Daoy (cell line): ENCODE data around the gene TTC23. TPM values are rescaled to one million over a fixed set of nuclear protein-coding genes. Genes with fewer than 3 reads are reported as not detected.
"Not testable (repeated sequence)": the region's sequence is repeated elsewhere in the genome, so short reads cannot be mapped to it uniquely, and the experiment has no call there.

Source experiments
- DNase-seq: peaks from one replicate; pipeline ENCODE4 v3.0.0-alpha.2; 2015; ENCODE audit warnings: low read depth
- total RNA-seq: library from RNA; depleted of rRNA; stranded (reverse); fragments of >200 nt; shearing (Covaris generic); gene quantifications from 2 replicates; pipeline ENCODE4 v1.2.3, GENCODE V29; 2014

TTC23 gene
- total RNA-seq, 1 experiment from 2014 or later, result 14.2 TPM

DNA sequence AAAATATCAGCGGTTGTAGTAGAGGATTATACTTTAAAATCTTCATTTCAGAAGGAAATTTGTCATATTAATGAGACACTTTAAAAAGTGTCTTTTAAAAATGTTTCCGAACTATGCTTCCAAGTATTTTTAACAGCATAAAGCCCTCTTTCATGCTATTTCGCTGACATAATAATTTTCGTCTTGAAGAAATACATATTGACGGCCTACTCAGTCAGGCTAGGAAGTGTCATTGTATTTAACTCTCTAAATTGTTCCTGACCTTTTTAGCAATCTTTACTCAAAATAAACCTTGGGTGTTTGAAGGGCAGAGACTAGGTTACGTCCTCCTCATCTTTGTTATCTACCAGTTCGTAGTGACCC lies 1.1 kb upstream of the TTC23 start:
- no peak for DNase-seq

DNA sequence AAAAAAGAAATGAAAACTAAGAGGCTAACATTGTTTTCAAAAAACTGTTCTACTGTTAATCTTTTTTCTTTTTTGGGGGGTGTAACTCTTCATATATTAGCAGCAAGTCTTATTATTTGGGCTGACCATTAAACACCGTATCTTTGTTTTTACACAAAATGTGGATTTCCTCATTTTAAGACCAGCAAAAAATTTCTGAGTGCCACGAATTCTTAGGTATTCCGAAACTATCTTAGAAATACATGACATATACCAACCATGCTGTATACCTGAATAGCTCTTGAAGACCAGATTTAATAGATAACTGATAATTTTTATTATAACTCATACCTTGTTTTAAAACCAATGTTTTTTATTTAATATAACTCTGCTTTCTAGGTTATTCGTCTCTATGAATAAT lies 620 bp upstream of the TTC23 start:
- DNase-seq, result no peak

DNA sequence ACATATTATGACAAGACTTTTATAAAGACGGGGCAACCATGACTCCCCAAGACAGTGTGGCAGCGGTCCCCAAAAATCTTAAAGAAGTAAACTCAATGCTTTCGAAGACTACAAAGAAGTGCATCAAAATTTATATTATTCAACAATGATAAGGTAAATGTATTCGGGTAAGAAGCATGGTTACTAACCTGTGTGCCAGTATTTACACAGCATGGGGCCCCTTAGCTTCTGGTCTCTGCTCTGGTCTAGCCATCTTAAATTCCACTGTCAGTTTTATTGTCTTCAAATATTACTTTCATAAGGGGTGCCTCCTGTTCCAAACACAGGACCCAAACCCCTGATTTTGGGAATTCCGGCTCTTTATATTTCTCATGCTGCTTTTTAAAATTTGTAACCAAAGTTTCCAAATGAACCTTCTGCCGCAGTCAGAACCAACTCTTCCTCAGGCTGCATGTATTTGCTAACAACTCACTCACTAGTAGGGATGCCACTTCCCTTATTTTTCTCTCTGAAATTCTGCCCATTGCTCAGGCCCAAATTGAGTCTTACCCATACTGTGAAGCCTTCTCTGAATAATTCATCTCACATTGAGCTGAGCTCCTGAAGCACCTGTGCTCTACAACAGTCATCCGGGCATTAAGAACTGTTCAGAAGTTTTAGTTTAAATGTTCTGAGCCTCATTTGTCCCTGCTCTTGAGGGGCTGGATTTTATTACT lies 1.2 kb downstream of the TTC23 start:
- DNase-seq, result no peak

DNA sequence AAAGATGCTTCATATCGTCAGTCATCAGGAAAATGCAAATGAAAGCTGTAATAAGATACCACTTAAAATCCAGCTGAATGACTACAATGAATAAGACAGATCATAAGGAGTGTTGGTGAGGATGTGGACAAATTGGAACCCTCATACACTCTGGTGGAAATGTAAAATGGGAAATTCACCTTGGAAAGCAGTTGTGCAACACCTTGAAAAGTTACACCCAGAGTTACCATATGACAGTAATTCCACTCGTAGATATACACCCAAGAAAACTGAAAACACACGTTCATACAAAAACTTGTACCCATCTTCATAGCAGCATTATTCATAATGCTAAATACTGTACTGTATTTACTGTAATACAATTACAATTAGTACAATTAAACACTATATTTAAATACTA lies 2.3 kb downstream of the TTC23 start:
- DNase-seq, result no peak

DNA sequence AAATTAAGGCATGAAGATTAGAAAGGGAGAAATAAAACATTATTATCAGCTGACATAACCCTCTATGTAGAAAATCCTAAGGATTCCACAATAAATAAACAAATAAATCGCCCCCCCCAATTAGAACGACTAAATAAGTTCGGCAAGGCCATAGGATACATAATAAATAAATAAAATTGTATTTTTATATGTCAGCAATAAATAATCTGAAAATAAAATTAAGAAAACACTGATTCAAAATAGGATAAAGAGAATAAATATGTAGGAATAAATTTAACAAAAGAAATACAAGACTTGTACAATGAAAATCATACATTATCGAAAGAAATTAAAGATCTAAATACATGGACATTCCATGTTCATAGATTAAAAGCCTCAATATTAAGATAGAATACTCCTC lies 5.1 kb downstream of the TTC23 start:
- DNase-seq, result no peak

DNA sequence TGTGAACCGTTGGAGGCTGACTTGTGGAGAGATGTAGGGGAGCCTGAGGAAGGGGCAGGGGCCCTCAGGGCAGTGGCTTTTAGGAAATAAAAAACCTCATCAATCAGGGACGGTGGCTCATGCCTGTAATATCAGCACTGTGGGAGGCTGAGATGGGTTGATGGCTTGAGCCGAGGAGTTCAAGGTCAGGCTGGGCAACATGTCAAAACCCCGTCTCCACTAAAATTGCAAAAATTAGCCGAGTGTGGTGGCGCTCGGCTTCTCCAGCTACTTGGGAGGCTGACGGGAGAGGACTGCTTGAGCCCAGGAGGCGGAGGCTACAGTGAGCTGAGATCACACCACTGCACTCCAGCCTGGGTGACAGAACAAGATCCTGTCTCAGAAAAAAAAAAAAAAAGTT lies 7.6 kb downstream of the TTC23 start:
- no peak for DNase-seq

DNA sequence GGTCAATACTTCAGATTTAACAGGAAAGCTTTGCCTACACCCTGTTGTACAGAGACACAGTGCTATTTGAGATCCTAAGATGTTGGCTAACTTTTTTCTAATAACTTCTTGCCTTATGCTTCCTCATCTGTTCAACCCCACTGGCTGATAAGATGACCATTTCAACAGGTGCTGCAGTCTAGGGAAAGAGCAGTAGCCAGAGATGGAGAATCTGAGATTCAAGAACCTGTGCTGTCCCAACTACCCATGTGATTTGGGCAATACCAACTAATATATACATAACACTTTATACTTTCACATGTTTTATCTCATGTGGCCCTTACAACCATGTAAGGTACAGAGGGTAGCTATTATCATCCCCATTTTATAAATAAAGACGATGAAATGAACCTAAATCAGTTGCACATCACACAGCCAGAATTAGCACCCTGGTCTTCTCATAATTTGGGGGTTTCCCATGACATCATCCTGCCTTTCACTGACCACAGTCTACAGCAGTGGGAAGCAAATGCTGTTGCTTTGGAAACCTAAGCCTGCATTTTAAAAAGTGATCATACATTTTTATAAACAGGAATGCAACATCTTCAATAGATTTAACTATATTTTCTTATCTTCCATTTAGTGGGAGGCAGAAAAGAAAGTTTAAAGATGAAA lies 9.7 kb downstream of the TTC23 start:
- peak; percentile 54 for DNase-seq

DNA sequence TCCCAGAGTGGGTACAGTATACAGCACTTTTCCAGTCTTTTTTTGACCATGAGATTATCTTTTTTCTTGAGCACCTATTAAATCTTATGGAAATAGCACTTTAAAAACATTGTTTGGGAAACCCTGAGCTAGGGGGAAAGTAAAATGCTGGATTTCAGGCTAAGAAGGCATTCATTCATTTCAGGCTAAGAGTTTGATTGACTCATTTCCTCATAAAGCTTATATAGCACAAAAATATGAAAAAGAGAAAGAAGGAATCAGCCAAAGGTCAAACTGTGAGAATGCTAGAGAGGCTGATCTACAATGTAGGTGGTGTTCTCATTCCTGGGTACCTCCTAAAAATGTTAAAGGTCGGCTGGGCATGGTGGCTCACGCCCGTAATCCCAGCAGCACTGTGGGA lies 10.5 kb downstream of the TTC23 start:
- no peak for DNase-seq

DNA sequence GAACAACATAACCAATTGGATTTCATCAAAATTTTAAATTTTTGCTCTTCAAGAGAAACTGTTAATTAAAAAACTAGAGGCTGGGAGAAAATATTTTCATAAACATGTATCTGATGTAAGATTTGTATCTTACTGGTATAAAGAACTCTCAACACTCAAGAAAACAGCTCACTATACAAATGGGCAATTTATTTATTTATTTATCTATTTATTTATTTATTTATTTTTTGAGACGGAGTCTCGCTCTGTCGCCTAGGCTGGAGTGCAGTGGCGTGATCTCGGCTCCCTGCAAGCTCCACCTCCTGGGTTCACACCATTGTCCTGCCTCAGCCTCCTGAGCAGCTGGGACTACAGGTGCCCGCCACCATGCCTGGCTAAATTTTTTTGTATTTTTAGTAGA lies 15.2 kb downstream of the TTC23 start:
- not testable (repeated sequence) for DNase-seq

DNA sequence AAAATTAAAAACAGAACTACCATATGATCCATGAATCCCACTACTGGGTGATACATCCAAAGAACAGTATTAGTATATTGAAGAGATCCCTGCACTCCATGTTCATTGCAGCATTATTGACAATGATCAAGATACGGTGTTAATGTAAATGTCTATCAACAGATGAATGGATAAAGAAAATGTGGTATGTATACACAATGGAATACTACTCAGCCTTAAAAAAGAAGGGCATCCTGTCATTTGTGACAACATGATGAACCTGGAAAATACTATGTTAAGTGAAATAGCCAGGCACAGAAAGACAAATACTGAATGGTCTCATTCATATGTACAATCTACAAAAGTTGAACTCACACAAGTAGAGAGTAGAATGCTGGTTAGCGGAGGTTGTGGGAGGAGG lies 16.6 kb downstream of the TTC23 start:
- DNase-seq, result no peak

DNA sequence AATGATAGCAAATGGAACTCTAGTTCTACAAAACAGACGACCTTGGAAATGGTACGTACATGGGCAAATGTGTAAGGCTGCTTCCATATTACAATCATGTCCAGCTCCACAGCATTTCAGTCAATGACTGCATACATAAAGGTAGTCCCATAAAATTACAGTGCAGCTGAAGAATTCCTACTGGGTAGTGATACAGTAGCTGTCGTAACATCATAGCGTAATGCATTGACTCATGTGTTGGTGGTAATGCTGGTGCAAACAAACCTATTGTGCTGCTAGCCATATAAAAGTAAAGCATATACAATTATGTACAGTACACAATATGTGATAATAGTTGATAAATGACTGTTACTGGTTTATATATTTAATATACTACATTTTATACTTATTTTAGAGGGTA lies 18.5 kb downstream of the TTC23 start:
- no peak for DNase-seq

DNA sequence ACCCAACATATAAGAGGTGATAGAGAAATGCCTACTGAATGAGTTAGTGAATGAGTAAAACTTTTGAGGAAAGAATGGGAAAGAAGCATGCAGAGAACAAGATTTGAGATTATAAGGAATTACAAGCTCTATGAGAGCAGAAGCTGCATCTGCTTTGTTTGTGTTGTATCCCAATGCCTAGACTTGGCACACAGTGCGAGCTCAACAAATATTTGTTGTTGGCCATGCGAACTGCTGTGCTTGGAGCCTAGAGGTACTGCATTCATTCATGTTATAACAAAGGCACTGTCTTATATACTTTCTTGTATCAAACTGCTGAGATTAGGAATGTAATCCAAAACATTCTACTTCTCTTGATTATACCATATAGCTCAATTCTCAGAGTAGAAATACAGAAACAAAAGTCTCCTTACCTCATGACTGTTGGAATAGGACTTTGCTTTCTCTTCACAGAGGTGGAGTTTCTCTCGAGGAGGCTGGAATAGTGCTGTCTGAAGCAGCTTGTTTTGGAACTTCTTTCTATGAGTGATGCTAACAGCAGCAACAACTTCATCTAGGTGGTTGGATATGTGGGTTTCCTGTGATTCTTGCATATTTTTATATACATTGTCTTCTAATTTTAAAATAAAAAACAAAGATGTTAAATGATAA lies 21.1 kb downstream of the TTC23 start:
- no peak for DNase-seq

DNA sequence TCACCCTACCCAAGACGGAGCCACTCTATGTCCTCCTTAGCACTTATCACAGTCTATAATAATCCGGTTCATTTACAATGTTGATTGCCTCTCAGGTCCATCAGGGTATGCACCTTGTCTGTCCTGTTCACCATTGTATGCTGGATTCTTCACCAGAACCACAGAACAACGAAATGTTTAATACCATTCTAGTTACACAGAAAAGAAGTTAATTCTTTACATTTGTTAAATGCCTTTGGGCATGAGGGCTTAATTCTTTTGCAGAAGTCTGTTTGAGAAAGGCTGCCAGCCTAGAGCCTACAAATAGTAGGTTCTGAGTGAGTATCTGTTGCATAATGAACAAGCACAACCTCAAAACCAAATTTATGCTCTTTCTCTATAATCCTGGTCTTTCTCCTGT lies 22.6 kb downstream of the TTC23 start:
- DNase-seq, result no peak

DNA sequence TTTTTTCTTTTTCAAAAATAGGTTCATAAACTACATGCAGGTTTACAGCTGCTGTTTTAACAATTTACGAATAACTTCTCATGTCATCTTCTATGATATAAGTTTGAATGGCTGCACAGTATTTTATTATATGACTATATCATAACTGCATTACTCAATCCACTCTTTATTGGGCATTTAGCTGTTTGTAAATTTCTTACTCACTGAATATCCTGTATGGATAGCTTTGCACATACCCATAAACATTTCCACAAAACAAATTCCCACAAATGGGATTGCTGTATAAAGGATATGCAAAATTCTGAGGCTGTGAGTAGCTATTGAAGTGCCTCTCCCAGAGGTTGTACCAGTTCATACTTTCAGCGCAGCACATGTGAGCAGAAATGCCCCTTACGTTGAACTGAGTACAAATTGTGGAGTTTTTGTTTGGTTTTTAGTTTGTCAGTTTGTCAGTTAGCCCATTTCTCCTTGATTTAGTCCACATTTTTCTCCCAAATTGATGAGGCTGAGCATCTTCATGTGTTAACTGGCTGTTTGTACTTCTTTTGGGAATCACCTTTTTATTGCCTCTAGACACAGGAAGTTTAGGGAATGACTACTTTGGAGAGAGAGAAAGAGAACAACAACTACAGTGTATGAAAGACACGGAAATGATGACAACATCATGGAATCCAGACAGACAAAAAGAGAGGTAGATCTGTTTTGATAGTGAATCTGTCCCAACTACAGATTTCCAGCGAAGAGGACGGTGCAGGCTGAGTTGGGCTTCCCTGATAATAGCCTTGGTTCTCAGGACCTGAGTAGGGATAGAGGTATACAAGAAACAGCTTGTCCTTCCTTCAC lies 24.8 kb downstream of the TTC23 start:
- DNase-seq, result no peak

DNA sequence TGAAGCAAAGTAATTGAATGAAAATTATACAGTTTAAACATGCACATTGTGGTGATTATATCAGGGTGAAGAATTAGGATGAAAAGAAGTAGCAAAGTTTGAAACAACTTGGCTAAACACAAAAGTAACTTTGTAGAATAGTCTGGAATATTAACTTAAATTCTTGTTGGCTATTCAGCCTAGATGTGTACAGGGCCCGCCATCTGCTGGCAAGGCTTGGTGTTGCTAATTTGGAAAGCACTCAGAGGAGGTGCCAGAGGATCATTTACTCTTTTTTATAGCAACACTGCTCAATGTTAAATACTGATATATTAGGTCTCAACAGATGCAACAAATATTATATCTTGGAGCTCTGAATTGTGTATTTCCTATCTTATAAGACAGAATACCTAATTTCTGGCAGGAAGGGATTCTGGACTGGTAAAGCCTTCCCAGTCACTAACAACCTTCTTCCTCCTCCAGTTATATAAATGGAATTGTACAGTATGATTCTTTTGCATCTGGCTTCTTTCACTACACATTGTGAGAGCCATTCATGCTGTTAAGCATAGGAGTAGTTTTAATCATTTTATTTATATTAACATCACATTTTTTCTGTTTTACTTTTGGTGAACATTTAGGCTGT lies 36.1 kb downstream of the TTC23 start:
- DNase-seq, result peak; percentile 67

DNA sequence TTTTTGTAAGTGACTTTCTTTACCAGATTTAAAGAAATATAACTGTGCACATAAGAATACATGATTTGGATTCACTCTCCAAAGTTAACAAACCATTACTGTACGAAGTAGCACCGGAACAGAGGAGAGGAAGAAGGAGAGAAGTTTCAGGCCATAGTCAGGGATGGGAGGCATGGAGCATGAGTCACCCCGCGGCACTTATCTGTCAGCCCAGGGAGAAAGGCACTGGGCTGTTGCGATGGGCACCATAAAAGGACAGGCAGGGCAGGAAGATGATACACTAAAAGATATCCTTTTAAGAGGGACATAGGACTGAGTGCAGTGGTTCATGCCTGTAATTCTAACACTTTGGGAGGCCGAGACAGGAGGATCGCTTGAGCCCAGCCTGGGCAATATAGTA lies 37.0 kb downstream of the TTC23 start:
- DNase-seq, result peak; percentile 71

DNA sequence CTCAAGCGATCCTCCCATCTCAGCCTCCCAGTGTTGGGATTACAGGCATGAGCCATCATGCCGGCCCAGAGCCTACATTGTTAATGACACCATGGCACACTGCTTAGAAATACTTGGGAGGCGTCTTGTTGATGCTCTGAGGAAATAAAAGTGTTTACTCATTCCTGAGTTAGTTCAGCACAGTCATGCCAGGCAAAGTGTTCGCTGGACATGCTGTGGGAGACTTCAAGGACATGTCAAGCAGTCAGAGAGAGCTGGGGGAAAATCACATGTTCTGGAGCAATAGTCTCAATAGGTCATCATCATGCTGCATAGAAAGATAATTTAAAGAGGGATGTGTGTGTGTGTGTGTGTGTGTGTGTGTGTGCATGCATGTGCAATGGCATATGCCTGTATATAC lies 37.5 kb downstream of the TTC23 start:
- DNase-seq, result peak; percentile 2

DNA sequence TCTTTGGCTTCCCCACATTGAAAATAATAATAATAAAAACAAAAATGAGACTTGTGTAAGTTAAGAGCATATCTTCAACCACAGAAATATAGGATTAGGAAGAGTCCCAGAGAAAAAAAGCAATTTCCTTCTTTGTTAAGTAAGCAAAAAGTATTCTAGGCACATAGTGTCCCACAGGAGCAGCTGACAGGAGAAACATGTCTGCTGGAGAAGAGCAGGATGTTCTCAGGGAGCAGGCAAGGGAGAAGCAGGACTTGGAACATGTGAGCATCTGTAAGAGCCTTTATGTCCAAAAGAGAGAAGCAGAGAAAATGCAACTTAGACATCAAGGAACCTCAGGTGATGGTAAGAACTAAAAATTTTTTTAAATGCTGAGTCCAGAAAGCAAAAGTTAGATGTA lies 39.0 kb downstream of the TTC23 start:
- no peak for DNase-seq

DNA sequence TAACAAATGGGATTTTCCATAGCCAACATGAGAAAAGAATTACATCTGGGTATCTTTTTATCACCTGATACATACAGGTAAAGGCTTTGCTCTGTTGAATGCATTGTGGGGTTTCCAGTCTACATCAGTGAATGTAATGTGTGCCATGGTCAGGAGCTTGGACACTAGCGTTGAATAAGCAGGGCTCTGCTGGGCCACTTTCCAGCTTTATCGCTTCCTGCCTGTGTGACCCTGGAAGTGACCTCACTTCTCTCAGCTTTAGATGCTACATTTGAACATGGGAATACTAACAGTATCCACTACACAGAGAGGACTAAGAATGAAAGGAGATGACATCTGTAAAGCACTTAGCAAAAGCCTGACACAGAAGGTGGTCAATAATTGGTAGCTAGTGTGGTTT lies 40.1 kb downstream of the TTC23 start:
- no peak for DNase-seq

DNA sequence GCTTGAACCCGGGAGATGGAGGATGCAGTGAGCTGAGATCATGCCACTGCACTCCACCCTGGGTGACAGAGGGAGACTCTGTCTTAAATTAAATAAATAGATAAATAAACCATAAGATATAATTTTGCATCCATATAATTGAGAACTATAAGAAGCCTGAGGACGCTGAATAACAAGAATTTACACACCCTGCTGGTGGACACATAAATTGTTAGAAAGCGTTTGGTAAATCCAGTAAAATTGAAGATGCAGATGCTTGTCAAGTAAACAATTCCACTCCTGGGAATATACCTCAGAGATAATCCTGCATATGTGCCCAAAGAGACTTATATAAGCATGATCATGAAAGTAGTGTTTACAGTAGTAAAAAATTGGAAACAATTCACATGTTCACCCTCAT lies 41.7 kb downstream of the TTC23 start:
- DNase-seq, result no peak

DNA sequence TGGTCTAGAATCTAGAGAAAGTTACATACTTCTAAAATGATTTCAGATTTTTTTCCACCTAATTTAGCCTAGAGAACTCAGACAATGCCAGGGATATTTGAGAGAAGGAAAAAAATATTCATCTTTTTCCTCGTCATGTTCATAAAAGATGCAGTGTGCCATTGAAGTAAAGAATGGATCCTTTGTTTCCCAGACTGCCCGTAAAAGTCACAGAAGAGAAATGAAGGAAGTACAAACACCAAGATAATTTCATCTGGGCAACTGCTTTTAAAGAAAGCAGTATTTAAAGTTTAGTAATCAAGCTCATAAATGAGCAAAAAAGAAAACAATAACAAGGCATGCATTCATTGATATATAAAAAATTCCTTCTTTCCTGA lies 47.2 kb downstream of the TTC23 start:
- no peak for DNase-seq
